Panc1 (cell line): ENCODE data around the gene CAV2. TPM values are rescaled to one million over a fixed set of nuclear protein-coding genes. Genes with fewer than 3 reads are reported as not detected.

ENCODE experiments used
- ATAC-seq: fragments of 200-7000 bp; cut with Tn5 transposase; 2 replicates; pipeline ENCODE4 v1.9.1; 2020; ENCODE audit warnings: mild to moderate bottlenecking, moderate library complexity
- BruUV-seq: library from RNA; stranded (reverse); fragments of 400-500 nt; replicated peaks from 2 replicates; lab custom pipeline; 2021; lab: Mats Ljungman, UMichigan
- CTCF ChIA-PET: fragments of 300-600 bp; sonication (Branson Sonifier 250); formaldehyde crosslinking; loops from one replicate; lab custom pipeline; 2022; ENCODE audit warnings: antibody characterized with exemption; lab: Charles Lee
- POLR2A ChIA-PET: fragments of 300-600 bp; sonication (Branson Sonifier 250); formaldehyde crosslinking; loops from one replicate; lab custom pipeline; 2022; ENCODE audit warnings: antibody characterized with exemption; lab: Charles Lee
- DNase-seq: peaks from one replicate; pipeline ENCODE4 v3.0.0-alpha.2; 2010; ENCODE audit warnings: low read depth, low spot score
- H3K27ac ChIP-seq: 2 replicates; pipeline ENCODE4 v1.5.1; 2011; ENCODE audit warnings: mild to moderate bottlenecking, low read length, inconsistent platforms
- H3K27me3 ChIP-seq: fragments of 200-500 bp; sonication (Bioruptor generic); 2 replicates; pipeline ENCODE4 v1.6.0; 2014; ENCODE audit warnings: low read length, inconsistent platforms; ENCODE audit not compliant: control insufficient read depth, insufficient read depth
- H3K36me3 ChIP-seq: fragments of 200-500 bp; sonication (Bioruptor generic); 2 replicates; pipeline ENCODE4 v1.5.1; 2014; ENCODE audit warnings: inconsistent platforms, mild to moderate bottlenecking, low read length, moderate library complexity; ENCODE audit not compliant: control insufficient read depth, insufficient read depth
- H3K4me1 ChIP-seq: 2 replicates; pipeline ENCODE4 v1.5.1; 2011; ENCODE audit warnings: inconsistent platforms, mild to moderate bottlenecking, low read length, moderate library complexity; ENCODE audit not compliant: control insufficient read depth, insufficient read depth
- H3K4me3 ChIP-seq, 2 experiments: 2 replicates each; pipeline ENCODE4 v1.5.1; 2011 to 2012; ENCODE audit warnings: low read depth in 2 of 2, low read length in 2 of 2, mild to moderate bottlenecking in 2 of 2, inconsistent platforms in 1 of 2, moderate library complexity in 1 of 2
- H3K9me3 ChIP-seq: fragments of 200-500 bp; sonication (Bioruptor generic); 2 replicates; pipeline ENCODE4 v1.5.1; 2014; ENCODE audit warnings: low read depth, mild to moderate bottlenecking, inconsistent platforms, low read length, moderate library complexity; ENCODE audit not compliant: control insufficient read depth, insufficient read depth
- POLR2AphosphoS5 ChIP-seq: IDR thresholded peaks from 2 replicates; pipeline ENCODE4 v1.6.1; 2012; ENCODE audit warnings: mild to moderate bottlenecking, low read depth, low read length, moderate library complexity
- SIN3A ChIP-seq: IDR thresholded peaks from 2 replicates; pipeline ENCODE4 v1.6.1; 2012; ENCODE audit warnings: low read depth, mild to moderate bottlenecking, low read length, moderate library complexity, borderline replicate concordance; ENCODE audit not compliant: insufficient read depth
- TCF7L2 ChIP-seq: IDR thresholded peaks from 2 replicates; pipeline ENCODE4 v1.6.1; 2011; ENCODE audit warnings: mild to moderate bottlenecking, low read depth, low read length, inconsistent platforms
- in situ Hi-C: cut with HindIII; loops from 2 replicates; pipeline ENCODE4 v1.10.0; 2016; ENCODE audit warnings: low sequenced_read_pairs, low pct_unique_long_range_greater_than_20kb
- intact Hi-C: fragments of 100-400 bp; cut with micrococcal nuclease; formaldehyde crosslinking; loops from one replicate; pipeline ENCODE4 v1.10.0; 2022; ENCODE audit not compliant: unreplicated experiment
- total RNA-seq: library from RNA; stranded (reverse); gene quantifications from one replicate; pipeline ENCODE4 v1.2.1, GENCODE V29; 2021; ENCODE audit not compliant: unreplicated experiment
- TF ChIP-seq, protein P1 (sequence below): fragments of 450-650 bp; IDR thresholded peaks from 2 replicates; pipeline ENCODE4 v1.5.1; 2017; ENCODE audit warnings: mild to moderate bottlenecking
- TF ChIP-seq, protein P2 (sequence below), 2 experiments: IDR thresholded peaks; 2 replicates each; pipeline ENCODE4 v1.6.1; 2011 to 2012; ENCODE audit warnings: low read depth in 2 of 2, control low read depth in 1 of 2, low read length in 1 of 2, mild to moderate bottlenecking in 1 of 2, moderate library complexity in 1 of 2; ENCODE audit not compliant: insufficient read depth in 1 of 2

The CAV2 gene
- total RNA-seq, 1 experiment from 2014 or later: 217 TPM

DNA sequence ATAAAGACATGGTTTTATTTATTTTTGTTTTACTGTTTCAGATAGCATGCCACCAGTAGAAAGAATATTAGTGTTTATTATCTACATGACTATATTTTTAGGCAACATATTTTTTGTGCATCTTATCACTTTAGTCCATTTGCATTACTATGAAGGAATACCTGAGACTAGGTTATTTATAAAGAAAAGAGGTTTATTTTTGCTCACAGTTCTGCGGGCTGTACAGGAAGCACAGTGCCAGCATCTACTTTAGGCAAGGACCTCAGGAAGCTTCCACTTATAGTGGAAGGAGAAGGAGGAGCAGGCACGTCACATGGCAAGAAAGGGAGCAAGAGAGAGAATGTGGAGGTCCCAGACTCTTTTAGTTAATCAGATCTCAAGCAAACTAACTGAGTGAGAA is 5.7 kb downstream of the CAV2 start:
- POLR2A ChIA-PET: no interaction called here

DNA sequence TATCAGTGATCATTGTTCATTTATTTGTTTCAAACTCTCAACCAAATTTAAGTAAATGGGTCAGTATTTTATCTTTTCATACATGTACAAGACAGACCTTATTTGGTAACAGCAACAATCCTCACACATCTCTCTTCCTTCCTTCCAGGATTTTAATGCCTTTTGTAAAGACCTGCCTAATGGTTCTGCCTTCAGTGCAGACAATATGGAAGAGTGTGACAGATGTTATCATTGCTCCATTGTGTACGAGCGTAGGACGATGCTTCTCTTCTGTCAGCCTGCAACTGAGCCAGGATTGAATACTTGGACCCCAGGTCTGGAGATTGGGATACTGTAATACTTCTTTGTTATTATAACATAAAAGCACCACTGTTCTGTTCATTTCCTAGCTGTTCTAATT is 6.3 kb downstream of the CAV2 start:
- H3K27ac ChIP-seq: peak overlapping the region; percentile 99
- POLR2A ChIA-PET: interaction anchor here (0.6 kb wide), 1 partner anchor 96 kb away, joined by 3 read pairs; no protein-coding TSS in a partner anchor
- peaks cover 77% of the 10 kb centered on the region for H3K4me1 ChIP-seq

More for the DNA sequence above, 5.7 kb downstream of the CAV2 start:
- H3K36me3 ChIP-seq: peaks cover 51% of the 10 kb centered on the region
- no peaks in the 10 kb centered on the region for H3K9me3 ChIP-seq
- TF ChIP-seq POLR2AphosphoS5: 0 out of 2 replicates have a peak, but pooled peaks have one; percentile 38
- TF ChIP-seq, protein P1, sequence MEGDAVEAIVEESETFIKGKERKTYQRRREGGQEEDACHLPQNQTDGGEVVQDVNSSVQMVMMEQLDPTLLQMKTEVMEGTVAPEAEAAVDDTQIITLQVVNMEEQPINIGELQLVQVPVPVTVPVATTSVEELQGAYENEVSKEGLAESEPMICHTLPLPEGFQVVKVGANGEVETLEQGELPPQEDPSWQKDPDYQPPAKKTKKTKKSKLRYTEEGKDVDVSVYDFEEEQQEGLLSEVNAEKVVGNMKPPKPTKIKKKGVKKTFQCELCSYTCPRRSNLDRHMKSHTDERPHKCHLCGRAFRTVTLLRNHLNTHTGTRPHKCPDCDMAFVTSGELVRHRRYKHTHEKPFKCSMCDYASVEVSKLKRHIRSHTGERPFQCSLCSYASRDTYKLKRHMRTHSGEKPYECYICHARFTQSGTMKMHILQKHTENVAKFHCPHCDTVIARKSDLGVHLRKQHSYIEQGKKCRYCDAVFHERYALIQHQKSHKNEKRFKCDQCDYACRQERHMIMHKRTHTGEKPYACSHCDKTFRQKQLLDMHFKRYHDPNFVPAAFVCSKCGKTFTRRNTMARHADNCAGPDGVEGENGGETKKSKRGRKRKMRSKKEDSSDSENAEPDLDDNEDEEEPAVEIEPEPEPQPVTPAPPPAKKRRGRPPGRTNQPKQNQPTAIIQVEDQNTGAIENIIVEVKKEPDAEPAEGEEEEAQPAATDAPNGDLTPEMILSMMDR: no peak
- H3K4me1 ChIP-seq: peaks cover 72% of the 10 kb centered on the region
- H3K27me3 ChIP-seq: no peaks in the 10 kb centered on the region
- intact Hi-C loops (no loop called here), in situ Hi-C loops (no loop called here)
- H3K27ac ChIP-seq: peak overlapping the region; percentile 99
- ATAC-seq (peak; percentile 10; the same call in 1 of the 2 replicates), DNase-seq (no peak)
- no peak overlapping the region for H3K4me3 ChIP-seq
- BruUV-seq: no TSS peak
- CTCF ChIA-PET: no interaction called here

DNA sequence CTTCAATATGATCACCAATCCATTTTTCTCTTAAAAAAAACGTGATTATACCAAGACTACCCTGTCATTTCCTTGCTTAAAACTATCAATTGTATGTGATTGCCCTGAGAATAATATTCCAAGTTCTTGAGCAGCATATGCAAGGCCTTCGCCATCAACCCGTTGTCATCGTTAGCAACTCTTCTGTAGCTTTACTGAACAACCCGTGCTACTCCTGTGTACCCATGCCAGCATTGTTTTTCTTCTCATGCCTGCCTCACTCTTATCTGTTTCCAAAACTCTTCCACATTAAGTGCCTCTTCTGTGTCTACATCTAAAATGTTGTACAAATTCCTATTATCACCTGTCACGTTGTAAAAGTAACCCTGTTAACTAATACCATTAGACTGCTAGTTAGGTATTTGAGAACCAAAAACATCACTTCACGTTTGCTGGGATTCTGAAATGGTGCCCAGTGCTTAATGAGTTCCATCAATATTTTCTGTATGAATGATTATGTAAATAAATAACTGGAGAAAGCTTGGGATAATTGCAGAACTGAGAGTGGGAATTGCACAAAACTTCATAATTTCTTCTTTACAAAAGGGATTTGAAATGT is 10.5 kb downstream of the CAV2 start:
- ChIA-PET POLR2A (no interaction called here), CTCF (no interaction called here)
- H3K4me1 ChIP-seq: peaks cover 75% of the 10 kb centered on the region
- DNase-seq: no peak
- peak overlapping the region in 1 of 2 experiments; percentile 12; a peak in 2 of 4 replicates for H3K4me3 ChIP-seq
- intact Hi-C loops: no loop called here
- H3K9me3 ChIP-seq: no peaks in the 10 kb centered on the region
- BruUV-seq: no TSS peak
- TF ChIP-seq SIN3A (no peak), POLR2AphosphoS5 (no peak), TCF7L2 (peak; percentile 60; the same call in 1 of the 2 replicates)
- TF ChIP-seq, protein P1: no peak
- TF ChIP-seq, protein P2, sequence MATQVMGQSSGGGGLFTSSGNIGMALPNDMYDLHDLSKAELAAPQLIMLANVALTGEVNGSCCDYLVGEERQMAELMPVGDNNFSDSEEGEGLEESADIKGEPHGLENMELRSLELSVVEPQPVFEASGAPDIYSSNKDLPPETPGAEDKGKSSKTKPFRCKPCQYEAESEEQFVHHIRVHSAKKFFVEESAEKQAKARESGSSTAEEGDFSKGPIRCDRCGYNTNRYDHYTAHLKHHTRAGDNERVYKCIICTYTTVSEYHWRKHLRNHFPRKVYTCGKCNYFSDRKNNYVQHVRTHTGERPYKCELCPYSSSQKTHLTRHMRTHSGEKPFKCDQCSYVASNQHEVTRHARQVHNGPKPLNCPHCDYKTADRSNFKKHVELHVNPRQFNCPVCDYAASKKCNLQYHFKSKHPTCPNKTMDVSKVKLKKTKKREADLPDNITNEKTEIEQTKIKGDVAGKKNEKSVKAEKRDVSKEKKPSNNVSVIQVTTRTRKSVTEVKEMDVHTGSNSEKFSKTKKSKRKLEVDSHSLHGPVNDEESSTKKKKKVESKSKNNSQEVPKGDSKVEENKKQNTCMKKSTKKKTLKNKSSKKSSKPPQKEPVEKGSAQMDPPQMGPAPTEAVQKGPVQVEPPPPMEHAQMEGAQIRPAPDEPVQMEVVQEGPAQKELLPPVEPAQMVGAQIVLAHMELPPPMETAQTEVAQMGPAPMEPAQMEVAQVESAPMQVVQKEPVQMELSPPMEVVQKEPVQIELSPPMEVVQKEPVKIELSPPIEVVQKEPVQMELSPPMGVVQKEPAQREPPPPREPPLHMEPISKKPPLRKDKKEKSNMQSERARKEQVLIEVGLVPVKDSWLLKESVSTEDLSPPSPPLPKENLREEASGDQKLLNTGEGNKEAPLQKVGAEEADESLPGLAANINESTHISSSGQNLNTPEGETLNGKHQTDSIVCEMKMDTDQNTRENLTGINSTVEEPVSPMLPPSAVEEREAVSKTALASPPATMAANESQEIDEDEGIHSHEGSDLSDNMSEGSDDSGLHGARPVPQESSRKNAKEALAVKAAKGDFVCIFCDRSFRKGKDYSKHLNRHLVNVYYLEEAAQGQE (IDR thresholded peaks at IDR 0.05; ENCODE audit: insufficient read depth in 1 of 2, low read depth in 2 of 2, low read length in 1 of 2): no peak
- ATAC-seq: peak; percentile 54
- in situ Hi-C loops: no loop called here
- H3K27ac ChIP-seq: peak overlapping the region; percentile 99
- H3K27me3 ChIP-seq: no peaks in the 10 kb centered on the region
- peaks cover 26% of the 10 kb centered on the region for H3K36me3 ChIP-seq

More for the DNA sequence above, 6.3 kb downstream of the CAV2 start:
- DNase-seq (no peak), ATAC-seq (no peak)
- TF ChIP-seq SIN3A (no peak), POLR2AphosphoS5 (peak; percentile 56; the same call in 1 of the 2 replicates)
- Histone ChIP-seq H3K9me3 (no peaks in the 10 kb centered on the region), H3K36me3 (peaks cover 47% of the 10 kb centered on the region), H3K4me3 (no peak overlapping the region), H3K27me3 (no peaks in the 10 kb centered on the region)
- in situ Hi-C loops (no loop called here), intact Hi-C loops (no loop called here)
- CTCF ChIA-PET: no interaction called here
- BruUV-seq: no TSS peak
